ENCODE results near the gene PTPN3. TPM values are rescaled to one million over a fixed set of nuclear protein-coding genes. Genes with fewer than 3 reads are reported as not detected.

Gene PTPN3
- total and polyA plus RNA-seq, 10 of the 15 experiments (the other 5 are each of a cell fraction or from before 2014, with no cell fraction given): 0.18 to 1.3 (median 0.39) TPM

- TF ChIP-seq RUNX3 (IDR thresholded peaks at IDR 0.05; ENCODE audit: low read length) (no peak), ZNF24 (IDR thresholded peaks at IDR 0.05) (peak; percentile 99), ZNF622 (IDR thresholded peaks at IDR 0.05) (no peak), ZNF384 (IDR thresholded peaks at IDR 0.05; ENCODE audit: borderline replicate concordance, low read depth, low read length) (no peak), BACH1 (IDR thresholded peaks at IDR 0.05; ENCODE audit: borderline replicate concordance) (no peak), IRF4 (IDR thresholded peaks at IDR 0.05; ENCODE audit: low read depth, low read length) (peak; percentile 80), SREBF1 (IDR thresholded peaks at IDR 0.05; ENCODE audit: low read length) (no peak), NFYB (IDR thresholded peaks at IDR 0.05; ENCODE audit: insufficient read depth, low read depth, low read length) (no peak), BCL11A (IDR thresholded peaks at IDR 0.05; ENCODE audit: low read depth, low read length) (peak; percentile 76), HCFC1 (IDR thresholded peaks at IDR 0.05; ENCODE audit: low read length) (no peak), MEF2B (IDR thresholded peaks at IDR 0.05; ENCODE audit: partially characterized antibody, poor library complexity, severe bottlenecking) (no peak), MTA3 (IDR thresholded peaks at IDR 0.05; ENCODE audit: borderline replicate concordance, low read length) (no peak), ZNF207 (IDR thresholded peaks at IDR 0.05; ENCODE audit: borderline replicate concordance) (no peak), MTA2 (IDR thresholded peaks at IDR 0.05; ENCODE audit: low read depth) (peak; percentile 70; the same call in 1 of the 2 replicates), NFXL1 (IDR thresholded peaks at IDR 0.05; ENCODE audit: borderline replicate concordance) (no peak), CHD2 (IDR thresholded peaks at IDR 0.05; ENCODE audit: borderline replicate concordance, low read depth, low read length) (peak; percentile 64; the same call in 1 of the 2 replicates), NFIC (IDR thresholded peaks at IDR 0.05; ENCODE audit: low read depth, low read length) (no peak), ZNF592 (IDR thresholded peaks at IDR 0.05) (0 out of 2 replicates have a peak, but pooled peaks have one; percentile 71), NR2C1 (IDR thresholded peaks at IDR 0.05) (no peak), CEBPZ (IDR thresholded peaks at IDR 0.05; ENCODE audit: low read depth, low read length) (no peak), RFX5 (IDR thresholded peaks at IDR 0.05; ENCODE audit: low read depth, low read length) (peak; percentile 75), PAX8 (IDR thresholded peaks at IDR 0.05) (no peak)
Observed at GRCh38 chr9:109411069-109411761, 86.9 kb downstream of the PTPN3 start (continued).

All from GM12878 (cell line).